GM18502 (cell line): ENCODE measurements around the gene RETREG2.
A peak's percentile ranks its signal among the peaks of the same experiment; 100 is the strongest.

Source experiments
- ATAC-seq: cut with Tn5 transposase; IDR thresholded peaks from one replicate; pipeline ENCODE4 v1.9.1; 2021; ENCODE audit warnings: mild to moderate bottlenecking; ENCODE audit not compliant: unreplicated experiment, poor library complexity

The RETREG2 gene

DNA sequence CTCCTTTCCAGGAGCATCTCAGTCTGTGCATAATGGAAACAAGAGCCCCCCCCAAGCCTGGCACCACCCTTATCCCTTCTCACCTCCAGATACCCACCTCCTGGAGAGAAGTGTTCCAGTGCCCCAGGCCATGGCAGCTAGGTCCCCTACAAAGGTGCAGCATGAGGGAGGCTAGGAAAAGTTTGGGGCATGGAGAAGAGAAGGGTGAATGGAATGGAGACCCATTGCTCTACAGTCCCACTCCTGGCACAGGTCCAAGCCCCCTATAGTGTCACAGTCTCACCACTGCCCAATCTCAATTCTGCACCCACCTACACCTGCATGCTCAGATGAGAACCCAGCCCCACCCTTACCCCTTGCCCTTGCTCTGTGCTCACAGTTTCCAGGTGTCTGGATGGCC is 9.1 kb upstream of the RETREG2 start:
- no peak for ATAC-seq

DNA sequence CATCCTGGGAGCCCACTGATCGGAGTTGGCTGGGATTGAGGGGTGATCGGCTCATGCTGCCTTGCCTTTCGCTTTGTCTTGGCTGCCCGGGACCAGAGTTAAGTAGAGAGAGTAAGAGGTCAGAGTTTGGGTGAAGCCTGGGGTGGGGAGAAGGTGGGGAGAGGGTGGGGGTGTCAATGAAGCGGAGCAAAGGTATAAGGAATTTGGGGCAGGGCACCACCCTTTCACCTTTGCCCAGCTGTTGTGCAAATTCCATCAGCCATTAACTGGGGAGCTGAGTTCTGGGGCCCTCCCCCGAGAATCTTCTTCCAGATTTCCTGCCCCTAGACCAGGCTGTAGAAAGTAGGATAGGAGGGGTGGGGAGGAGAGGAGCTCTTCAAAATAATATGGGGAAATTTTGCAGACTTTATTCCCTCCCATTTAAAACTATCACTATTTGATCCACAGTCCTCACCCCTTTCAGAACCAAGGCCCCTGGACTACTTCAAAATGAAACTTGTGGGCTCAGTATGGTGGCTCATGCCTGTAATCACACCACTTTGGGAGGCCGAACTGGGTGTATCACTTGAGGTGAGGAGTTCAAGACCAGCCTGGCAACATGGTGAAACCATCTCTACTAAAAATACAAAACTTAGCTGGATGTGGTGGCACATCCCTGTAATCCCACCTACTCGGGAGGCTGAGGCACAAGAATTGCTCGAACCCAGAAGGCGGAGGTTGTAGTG is 8.0 kb upstream of the RETREG2 start, which contains the start of gene SLC23A3:
Gene SLC23A3, minus strand, starts transcription at position 100 of the 725 bp plus-strand sequence. Its CDS starts 45 bp downstream, at position 55.
- no peak for ATAC-seq

GRCh38 chr2:219171231-219171651 is 6.8 kb upstream of the RETREG2 start:
- no peak for ATAC-seq

GRCh38 chr2:219172231-219173154 is 5.6 kb upstream of the RETREG2 start:
- ATAC-seq: no peak

DNA sequence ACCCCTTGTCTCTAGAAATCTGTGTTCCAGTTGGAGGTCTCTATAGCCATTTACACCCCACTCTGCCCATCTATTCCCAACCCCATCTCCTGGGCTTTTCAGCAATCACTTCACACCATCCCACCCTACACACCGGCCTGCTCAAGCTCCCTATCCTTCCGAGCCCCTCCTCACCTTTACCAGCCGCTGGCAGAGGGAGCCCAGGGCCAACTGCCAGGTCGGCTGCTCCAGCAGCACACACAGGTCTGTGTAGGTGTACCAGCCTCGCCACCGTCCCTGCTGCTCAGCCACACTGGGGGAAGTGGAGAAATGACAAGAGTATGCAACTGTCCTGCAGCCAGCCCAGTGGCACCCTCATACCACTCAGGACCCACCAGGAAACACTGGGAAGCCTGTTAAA is 4.9 kb upstream of the RETREG2 start:
- ATAC-seq: no peak

GRCh38 chr2:219174146-219174545 is 3.9 kb upstream of the RETREG2 start:
- no peak for ATAC-seq

GRCh38 chr2:219174801-219175200 is 3.3 kb upstream of the RETREG2 start:
- no peak for ATAC-seq

DNA sequence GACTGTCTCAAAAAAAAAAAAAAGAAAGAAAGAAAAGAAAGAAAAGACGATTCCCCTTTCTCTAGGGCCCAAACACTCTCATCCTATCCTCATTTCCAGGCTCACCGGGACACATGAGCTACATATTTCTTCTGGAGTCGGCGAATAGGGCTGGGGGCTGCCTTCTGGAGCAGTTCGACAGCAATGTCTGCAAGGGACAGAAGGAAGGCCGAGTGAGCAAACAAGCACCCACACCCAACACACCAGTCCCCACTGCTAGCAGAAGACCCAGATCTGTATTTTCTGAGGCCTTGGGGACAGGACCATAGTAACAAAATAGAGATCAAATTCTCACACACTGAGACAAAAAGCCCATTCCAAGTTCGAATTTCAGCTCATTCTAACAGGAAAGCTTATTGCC is 2.6 kb upstream of the RETREG2 start:
- ATAC-seq: no peak

DNA sequence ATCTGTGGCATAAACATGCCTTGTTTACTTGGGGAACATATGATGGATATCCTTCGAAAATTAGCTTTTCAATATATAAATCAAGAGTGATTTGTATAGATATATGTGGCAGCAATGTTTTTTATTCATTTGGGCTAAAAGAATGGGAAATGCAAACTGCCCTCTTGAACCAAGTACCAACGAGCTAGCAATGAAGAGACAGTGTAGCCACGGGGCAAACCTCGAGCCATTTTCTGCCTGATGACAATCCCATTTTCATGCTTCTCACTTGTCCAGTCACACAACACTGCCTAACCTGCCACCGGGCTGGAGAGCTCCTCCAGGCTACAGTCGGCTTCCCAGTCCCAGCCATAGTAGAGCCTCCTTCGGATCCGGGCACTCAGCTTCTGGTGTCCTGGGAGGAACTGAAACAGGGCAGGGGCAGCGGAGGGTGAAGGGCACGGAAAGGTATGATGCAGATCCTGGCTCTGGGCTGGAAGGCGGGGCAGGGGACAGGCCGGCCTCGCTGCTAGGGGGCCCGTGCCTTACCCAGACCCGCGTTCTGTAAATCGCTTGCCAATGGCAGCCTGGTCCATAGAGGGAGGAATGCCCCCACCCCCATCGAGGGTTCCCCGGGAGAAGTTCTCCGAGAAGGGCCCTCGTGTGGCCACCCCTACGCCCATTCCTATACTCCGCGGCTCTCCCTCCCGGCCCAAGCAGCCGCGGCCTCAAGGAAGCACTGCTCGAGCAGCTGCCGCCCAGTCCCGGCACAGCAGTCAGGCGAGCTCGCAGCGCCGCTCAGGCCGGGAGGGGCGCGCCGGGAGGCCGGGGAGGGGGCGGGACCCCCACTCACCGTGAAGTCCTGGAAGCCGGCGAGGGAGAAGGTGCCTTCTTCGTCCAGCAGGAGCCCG is 1.9 kb upstream of the RETREG2 start:
- ATAC-seq: peak; percentile 29

DNA sequence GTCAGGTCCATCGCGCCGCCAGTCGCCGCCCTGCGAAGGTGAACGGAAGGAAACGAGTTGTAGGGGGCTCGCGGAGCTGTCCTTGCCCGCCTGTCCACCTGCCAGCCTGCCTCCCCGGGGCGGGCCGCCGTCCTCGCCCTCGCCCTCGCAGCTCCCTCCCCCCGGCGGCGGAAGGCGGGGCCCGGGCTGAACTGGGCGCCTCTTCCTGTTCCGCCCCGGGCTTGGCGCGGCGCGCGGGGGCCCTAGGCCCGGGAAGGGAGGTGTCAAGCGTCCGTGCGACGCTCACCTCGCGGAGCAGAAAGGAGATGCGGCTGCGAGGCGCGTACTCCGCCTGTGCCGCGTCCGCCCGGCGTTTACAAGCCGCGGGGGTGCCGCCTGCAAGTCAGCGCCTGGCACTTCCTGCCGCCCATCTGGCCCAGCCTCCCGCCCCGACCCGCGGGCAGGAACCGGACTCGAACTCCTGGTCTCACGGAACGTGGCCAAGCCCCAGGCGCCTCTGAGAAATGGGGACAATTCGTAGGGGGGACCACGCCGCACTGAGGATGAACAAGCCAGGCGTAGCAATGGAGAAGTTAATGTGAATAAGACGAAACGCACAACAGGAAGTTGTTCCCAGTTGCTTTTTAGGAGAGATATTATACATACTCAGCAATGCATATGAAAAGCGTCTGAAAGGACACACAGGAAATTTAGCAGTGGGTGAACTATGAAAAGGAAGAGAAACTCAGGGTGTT is 1.1 kb upstream of the RETREG2 start, which contains the start of gene CNPPD1:
Gene CNPPD1, minus strand, starts transcription at position 108 of the 734 bp plus-strand sequence. Its CDS starts 97 bp downstream, at position 11.
- peak; percentile 68 for ATAC-seq

DNA sequence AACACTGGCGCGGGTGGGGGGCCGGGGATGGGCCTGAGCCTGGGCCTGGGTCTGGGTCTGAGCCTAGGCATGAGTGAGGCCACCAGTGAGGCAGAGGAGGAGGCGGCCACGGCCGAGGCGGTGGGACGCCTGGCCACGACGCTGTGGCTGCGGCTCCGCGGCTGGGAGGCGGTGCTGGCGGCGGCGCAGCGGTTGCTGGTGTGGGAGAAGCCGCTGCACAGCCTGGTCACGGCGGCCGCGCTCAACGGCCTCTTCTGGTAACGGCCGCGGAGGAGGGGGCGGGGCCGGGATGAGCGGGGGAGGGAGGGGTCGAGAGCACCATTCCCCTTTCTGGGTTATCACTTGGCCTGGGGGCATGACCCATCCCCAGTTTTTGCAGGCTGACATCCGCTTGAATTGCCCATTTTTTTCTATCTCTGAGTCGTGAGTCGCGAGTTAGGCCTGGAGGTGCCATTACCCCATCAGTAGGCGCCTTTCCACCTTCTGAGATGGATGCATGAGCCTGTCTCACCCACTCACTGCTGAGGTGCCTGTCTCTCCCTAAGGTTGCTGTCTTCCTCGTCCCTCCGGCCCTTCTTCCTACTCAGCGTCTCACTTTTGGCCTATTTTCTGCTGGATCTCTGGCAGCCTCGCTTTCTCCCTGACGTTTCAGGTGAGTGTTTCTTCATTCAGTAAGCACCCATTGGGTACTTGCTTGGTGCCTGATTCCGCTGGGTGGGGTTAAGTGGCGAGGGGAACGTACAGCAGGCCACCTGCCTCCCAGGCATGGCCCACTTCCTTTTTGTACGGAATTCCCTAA is 501 bp downstream of the RETREG2 start:
- peak; percentile 10 for ATAC-seq

- no peak for ATAC-seq
Observed at GRCh38 chr2:219179601-219180465, 1.8 kb downstream of the RETREG2 start.

DNA sequence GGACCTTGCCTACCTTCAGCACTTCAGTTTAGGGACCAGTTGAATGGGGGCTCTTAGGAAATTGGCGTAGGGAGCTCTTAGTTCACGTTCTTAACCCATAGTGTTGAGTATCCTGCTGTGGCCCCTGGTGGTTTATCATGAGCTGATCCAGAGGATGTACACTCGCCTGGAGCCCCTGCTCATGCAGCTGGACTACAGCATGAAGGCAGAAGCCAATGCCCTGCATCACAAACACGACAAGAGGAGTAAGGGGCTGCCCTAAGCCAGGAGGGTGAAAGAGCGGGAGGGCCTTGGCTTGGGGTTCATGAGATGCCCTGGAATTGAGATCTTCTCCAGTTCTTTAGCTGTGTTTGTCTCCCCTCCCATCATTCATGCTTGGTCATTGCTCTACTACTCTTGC is 2.9 kb downstream of the RETREG2 start:
- no peak for ATAC-seq

DNA sequence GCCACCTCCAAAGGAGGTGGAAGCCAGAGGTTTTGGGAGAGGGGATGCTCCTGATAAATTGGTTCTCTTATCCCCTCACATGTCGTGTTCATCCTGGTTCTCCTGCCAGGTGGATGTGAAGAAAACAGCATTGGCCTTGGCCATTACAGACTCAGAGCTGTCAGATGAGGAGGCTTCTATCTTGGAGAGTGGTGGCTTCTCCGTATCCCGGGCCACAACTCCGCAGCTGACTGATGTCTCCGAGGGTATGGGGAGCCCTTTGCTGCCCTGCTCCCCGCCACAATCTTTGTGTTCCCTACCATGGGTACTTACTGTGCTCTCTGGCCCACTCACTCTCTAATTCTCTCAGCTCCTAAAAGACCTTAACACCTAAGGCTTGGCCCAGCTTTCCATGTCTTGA is 3.5 kb downstream of the RETREG2 start:
- no peak for ATAC-seq

GRCh38 chr2:219182331-219183150 is 4.5 kb downstream of the RETREG2 start:
- no peak for ATAC-seq

GRCh38 chr2:219183151-219183772 is 5.2 kb downstream of the RETREG2 start:
- ATAC-seq: no peak

DNA sequence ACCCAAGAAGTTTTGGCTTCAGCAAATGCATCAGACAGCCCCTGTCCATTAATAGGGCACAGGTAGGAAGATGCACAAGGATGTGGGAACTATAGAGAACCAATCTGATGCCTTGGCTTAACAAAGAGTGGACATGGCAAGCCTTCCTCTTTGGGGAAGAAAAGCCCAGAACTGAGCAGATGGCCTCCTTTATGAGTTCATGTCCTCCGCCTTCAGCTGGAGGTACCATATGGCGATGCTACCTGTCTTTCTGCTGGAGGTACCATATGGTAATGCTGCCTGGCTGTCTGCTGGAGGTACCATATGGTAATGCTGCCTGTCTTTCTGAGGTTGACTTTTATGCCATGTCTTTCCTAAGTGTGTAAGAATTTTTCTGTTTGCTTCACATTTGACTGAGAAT is 6.0 kb downstream of the RETREG2 start:
- no peak for ATAC-seq
